ENCODE results near the gene GPR132. TPM values are rescaled to one million over a fixed set of nuclear protein-coding genes. Genes with fewer than 3 reads are reported as not detected.
A peak's percentile ranks its signal among the peaks of the same experiment; 100 is the strongest.
"Not testable (repeated sequence)": the region's sequence is repeated elsewhere in the genome, so short reads cannot be mapped to it uniquely, and the experiment has no call there.

GPR132 gene
- total and polyA plus RNA-seq, 5 donors from 2014 or later = 8.8 to 94.5 (median 17.1) TPM

GRCh38 chr14:105068818-105069217 lies 3.6 kb upstream of the GPR132 start:
- H3K27ac Mint-ChIP-seq = peak overlapping the region; percentile 91 to 99 (median 97)
- peak overlapping the region in 3 of 4 donors; percentile 43 to 100 (median 74) for H3K4me3 Mint-ChIP-seq
- no peak overlapping the region for H3K27ac ChIP-seq (ENCODE audit: insufficient read depth, low read length, poor library complexity, severe bottlenecking)

GRCh38 chr14:105067969-105068301 lies 2.7 kb upstream of the GPR132 start:
- no peak for DNase-seq
- Histone ChIP-seq H3K4me3 (ENCODE audit: low read depth, low read length) (no peak overlapping the region), H3K9me3 (ENCODE audit: control insufficient read depth in 2 of 2, low read length in 2 of 2) (no peaks in the 10 kb centered on the region), H3K27ac (ENCODE audit: insufficient read depth, low read length, poor library complexity, severe bottlenecking) (peak overlapping the region; percentile 98), H3K4me1 (ENCODE audit: control insufficient read depth, insufficient read depth, low read length, poor library complexity, severe bottlenecking) (peaks cover 64% of the 10 kb centered on the region), H3K36me3 (ENCODE audit: control insufficient read depth, insufficient read depth, low read length) (no peaks in the 10 kb centered on the region), H3K27me3 (ENCODE audit: control insufficient read depth, insufficient read depth, low read length) (no peaks in the 10 kb centered on the region)
- Mint-ChIP-seq H3K27me3 (peaks cover 5% of the 10 kb centered on the region), H3K9me3 (no peaks in the 10 kb centered on the region), H3K36me3 (no peaks in the 10 kb centered on the region), H3K4me1 (peaks cover 2 to 91% (median 34%) of the 10 kb centered on the region in 4 donors), H3K27ac (peak overlapping the region; percentile 96 to 99 (median 97)), H3K4me3 (peak overlapping the region in 2 of 4 donors; percentile 15 to 100)
- ATAC-seq (ENCODE audit: low read depth in 2 of 2) = no peak

More at GRCh38 chr14:105068818-105069217, 3.6 kb upstream of the GPR132 start:
- no peaks in the 10 kb centered on the region for H3K27me3 ChIP-seq (ENCODE audit: control insufficient read depth, insufficient read depth, low read length)
- H3K9me3 ChIP-seq (ENCODE audit: control insufficient read depth in 2 of 2, low read length in 2 of 2) = no peaks in the 10 kb centered on the region
- H3K36me3 ChIP-seq (ENCODE audit: control insufficient read depth, insufficient read depth, low read length) = no peaks in the 10 kb centered on the region
- H3K27me3 Mint-ChIP-seq = peaks cover 5% of the 10 kb centered on the region
- no peak for ATAC-seq (ENCODE audit: low read depth in 2 of 2)
- no peaks in the 10 kb centered on the region for H3K36me3 Mint-ChIP-seq
- peaks cover 55% of the 10 kb centered on the region for H3K4me1 ChIP-seq (ENCODE audit: control insufficient read depth, insufficient read depth, low read length, poor library complexity, severe bottlenecking)
- peaks cover 0 to 84% (median 29%) of the 10 kb centered on the region in 4 donors for H3K4me1 Mint-ChIP-seq
- H3K9me3 Mint-ChIP-seq = no peaks in the 10 kb centered on the region
- no peak for DNase-seq
- H3K4me3 ChIP-seq (ENCODE audit: low read depth, low read length) = no peak overlapping the region

- peak overlapping the region; percentile 98 for H3K27ac ChIP-seq (ENCODE audit: insufficient read depth, low read length, poor library complexity, severe bottlenecking)
- no peaks in the 10 kb centered on the region for H3K27me3 ChIP-seq (ENCODE audit: control insufficient read depth, insufficient read depth, low read length)
- no peaks in the 10 kb centered on the region for H3K36me3 ChIP-seq (ENCODE audit: control insufficient read depth, insufficient read depth, low read length)
- DNase-seq = peak in 2 of 3 donors; percentile 55 to 71
- peaks cover 69% of the 10 kb centered on the region for H3K4me1 ChIP-seq (ENCODE audit: control insufficient read depth, insufficient read depth, low read length, poor library complexity, severe bottlenecking)
- Mint-ChIP-seq H3K27ac (peak overlapping the region; percentile 96 to 99 (median 97)), H3K9me3 (no peaks in the 10 kb centered on the region), H3K27me3 (peaks cover 4% of the 10 kb centered on the region), H3K4me3 (peak overlapping the region; percentile 62 to 100 (median 78)), H3K4me1 (peaks cover 5 to 94% (median 38%) of the 10 kb centered on the region in 4 donors), H3K36me3 (no peaks in the 10 kb centered on the region)
- peak in 1 of 2 donors; percentile 15 for ATAC-seq (ENCODE audit: low read depth in 2 of 2)
- peak overlapping the region; percentile 10 for H3K4me3 ChIP-seq (ENCODE audit: low read depth, low read length)
- H3K9me3 ChIP-seq (ENCODE audit: control insufficient read depth in 2 of 2, low read length in 2 of 2) = no peaks in the 10 kb centered on the region
Observed at GRCh38 chr14:105067140-105067968, 2.1 kb upstream of the GPR132 start.

GRCh38 chr14:105066240-105067071 lies 1.2 kb upstream of the GPR132 start:
- no peaks in the 10 kb centered on the region for H3K9me3 ChIP-seq (ENCODE audit: control insufficient read depth in 2 of 2, low read length in 2 of 2)
- H3K27ac ChIP-seq (ENCODE audit: insufficient read depth, low read length, poor library complexity, severe bottlenecking) = peak overlapping the region; percentile 98
- peaks cover 4% of the 10 kb centered on the region for H3K27me3 Mint-ChIP-seq
- peak overlapping the region; percentile 87 for H3K4me3 ChIP-seq (ENCODE audit: low read depth, low read length)
- DNase-seq (no peak), ATAC-seq (ENCODE audit: low read depth in 2 of 2) (no peak)
- no peaks in the 10 kb centered on the region for H3K9me3 Mint-ChIP-seq
- peak overlapping the region; percentile 93 to 100 (median 97) for H3K4me3 Mint-ChIP-seq
- H3K27ac Mint-ChIP-seq = peak overlapping the region; percentile 96 to 99 (median 98)
- peaks cover 78% of the 10 kb centered on the region for H3K4me1 ChIP-seq (ENCODE audit: control insufficient read depth, insufficient read depth, low read length, poor library complexity, severe bottlenecking)
- H3K36me3 Mint-ChIP-seq = no peaks in the 10 kb centered on the region
- H3K27me3 ChIP-seq (ENCODE audit: control insufficient read depth, insufficient read depth, low read length) = no peaks in the 10 kb centered on the region
- no peaks in the 10 kb centered on the region for H3K36me3 ChIP-seq (ENCODE audit: control insufficient read depth, insufficient read depth, low read length)
- peaks cover 5 to 94% (median 39%) of the 10 kb centered on the region in 4 donors for H3K4me1 Mint-ChIP-seq

- Histone ChIP-seq H3K27ac (ENCODE audit: insufficient read depth, low read length, poor library complexity, severe bottlenecking) (peak overlapping the region; percentile 98), H3K4me1 (ENCODE audit: control insufficient read depth, insufficient read depth, low read length, poor library complexity, severe bottlenecking) (peaks cover 85% of the 10 kb centered on the region), H3K4me3 (ENCODE audit: low read depth, low read length) (peak overlapping the region; percentile 87), H3K9me3 (ENCODE audit: control insufficient read depth in 2 of 2, low read length in 2 of 2) (no peaks in the 10 kb centered on the region), H3K36me3 (ENCODE audit: control insufficient read depth, insufficient read depth, low read length) (no peaks in the 10 kb centered on the region), H3K27me3 (ENCODE audit: control insufficient read depth, insufficient read depth, low read length) (no peaks in the 10 kb centered on the region)
- DNase-seq (peak in 2 of 3 donors; percentile 40 to 51), ATAC-seq (ENCODE audit: low read depth in 2 of 2) (no peak)
- H3K27ac Mint-ChIP-seq = peak overlapping the region; percentile 96 to 99 (median 98)
- H3K4me1 Mint-ChIP-seq = peaks cover 6 to 91% (median 39%) of the 10 kb centered on the region in 4 donors
- no peaks in the 10 kb centered on the region for H3K9me3 Mint-ChIP-seq
- H3K4me3 Mint-ChIP-seq = peak overlapping the region; percentile 93 to 100 (median 97)
- no peaks in the 10 kb centered on the region for H3K36me3 Mint-ChIP-seq
- H3K27me3 Mint-ChIP-seq = peaks cover 4% of the 10 kb centered on the region
Observed at GRCh38 chr14:105064721-105065143, 498 bp downstream of the GPR132 start.

GRCh38 chr14:105064001-105064400 lies 1.2 kb downstream of the GPR132 start:
- ATAC-seq (ENCODE audit: low read depth in 2 of 2) = no peak
- no peak for DNase-seq
- peak overlapping the region; percentile 93 to 100 (median 97) for H3K4me3 Mint-ChIP-seq
- Histone ChIP-seq H3K27me3 (ENCODE audit: control insufficient read depth, insufficient read depth, low read length) (no peaks in the 10 kb centered on the region), H3K27ac (ENCODE audit: insufficient read depth, low read length, poor library complexity, severe bottlenecking) (peak overlapping the region; percentile 98), H3K4me3 (ENCODE audit: low read depth, low read length) (peak overlapping the region; percentile 87), H3K9me3 (ENCODE audit: control insufficient read depth in 2 of 2, low read length in 2 of 2) (no peaks in the 10 kb centered on the region), H3K4me1 (ENCODE audit: control insufficient read depth, insufficient read depth, low read length, poor library complexity, severe bottlenecking) (peaks cover 90% of the 10 kb centered on the region), H3K36me3 (ENCODE audit: control insufficient read depth, insufficient read depth, low read length) (no peaks in the 10 kb centered on the region)
- H3K9me3 Mint-ChIP-seq = no peaks in the 10 kb centered on the region
- H3K27ac Mint-ChIP-seq = peak overlapping the region; percentile 96 to 99 (median 98)
- H3K36me3 Mint-ChIP-seq = no peaks in the 10 kb centered on the region
- H3K4me1 Mint-ChIP-seq = peaks cover 13 to 93% (median 43%) of the 10 kb centered on the region in 4 donors
- peaks cover 4% of the 10 kb centered on the region for H3K27me3 Mint-ChIP-seq

GRCh38 chr14:105063506-105063905 lies 1.7 kb downstream of the GPR132 start:
- H3K36me3 ChIP-seq (ENCODE audit: control insufficient read depth, insufficient read depth, low read length); H3K27me3 Mint-ChIP-seq; H3K36me3 Mint-ChIP-seq; H3K27me3 ChIP-seq (ENCODE audit: control insufficient read depth, insufficient read depth, low read length); H3K9me3 ChIP-seq (ENCODE audit: control insufficient read depth in 2 of 2, low read length in 2 of 2); DNase-seq; H3K9me3 Mint-ChIP-seq; ATAC-seq (ENCODE audit: low read depth in 2 of 2): not testable (repeated sequence)
- Histone ChIP-seq H3K4me3 (ENCODE audit: low read depth, low read length) (peak overlapping the region; percentile 87), H3K27ac (ENCODE audit: insufficient read depth, low read length, poor library complexity, severe bottlenecking) (peak overlapping the region; percentile 98), H3K4me1 (ENCODE audit: control insufficient read depth, insufficient read depth, low read length, poor library complexity, severe bottlenecking) (peaks cover 93% of the 10 kb centered on the region)
- peak overlapping the region; percentile 93 to 100 (median 97) for H3K4me3 Mint-ChIP-seq
- H3K27ac Mint-ChIP-seq = peak overlapping the region; percentile 96 to 99 (median 98)
- H3K4me1 Mint-ChIP-seq = peaks cover 13 to 91% (median 41%) of the 10 kb centered on the region in 4 donors
